Body of pancreas (tissue), 4 donors: ENCODE results near the gene ORMDL2. TPM values are rescaled to one million over a fixed set of nuclear protein-coding genes. Genes with fewer than 3 reads are reported as not detected.

ENCODE experiments used
- ATAC-seq: fragments of 150-250 bp; one replicate; pipeline ENCODE4 v1.9.1; 2016
- DNase-seq, 4 donors: peaks; one replicate each; pipeline ENCODE4 v3.0.0-alpha.2; 2019
- H3K27ac ChIP-seq, 4 donors: fragments of 200-600 bp; sonication (generic); 1 replicate in 3 of 4; 2 replicates in 1 of 4; pipeline versions ENCODE4 v1.5.1 to v1.6.1; 2016 to 2019; ENCODE audit warnings: mild to moderate bottlenecking in 1 of 4, mixed read lengths in 1 of 4, moderate library complexity in 1 of 4
- H3K27me3 ChIP-seq, 2 donors: fragments of 200-600 bp; sonication (generic); one replicate each; pipeline ENCODE4 v1.6.0; 2016; ENCODE audit warnings: mild to moderate bottlenecking in 1 of 2
- H3K36me3 ChIP-seq, 2 donors: fragments of 200-600 bp; sonication (generic); replicated peaks in 1 of 2; 2 replicates each; pipeline ENCODE4 v1.5.1; 2016; ENCODE audit warnings: low read depth in 2 of 2; ENCODE audit not compliant: insufficient read depth in 1 of 2
- H3K4me1 ChIP-seq: fragments of 200-600 bp; sonication (generic); one replicate; pipeline ENCODE4 v1.6.0; 2016
- H3K4me3 ChIP-seq, 2 donors: fragments of 200-600 bp; sonication (generic); 1 replicate in 1 of 2; 2 replicates in 1 of 2; pipeline ENCODE4 v1.5.1; 2016 to 2019
- H3K9me3 ChIP-seq, 3 donors: fragments of 200-600 bp; sonication (generic); 1 replicate in 2 of 3; 2 replicates in 1 of 3; pipeline ENCODE4 v1.5.1; 2016
- POLR2A ChIP-seq, 3 donors: fragments of 450-650 bp; IDR thresholded peaks; one replicate each; pipeline ENCODE4 v1.6.1; 2016; ENCODE audit warnings: antibody characterized with exemption in 3 of 3, mild to moderate bottlenecking in 2 of 3
- WGBS, 2 donors: methylation state at CpG; one replicate each; pipeline ENCODE4 v1.1.5; 2017; 5-methylcytosine and 5-hydroxymethylcytosine counted together
- intact Hi-C: fragments of 100-400 bp; cut with DNase I; formaldehyde crosslinking; loops from one replicate; pipeline ENCODE4 v1.15.1; 2023
- total RNA-seq, 2 donors: library from RNA; depleted of rRNA; stranded (reverse); fragments of >200 nt; gene quantifications; one replicate each; pipeline ENCODE4 v1.1.0, GENCODE V29; 2016
- TF ChIP-seq, protein P1 (sequence below), 7 experiments: fragments of 450-650 bp in 4 of 7; fragments of 200-600 bp in 3 of 7; sonication (generic) in 3 of 7; IDR thresholded peaks; one replicate each; pipeline ENCODE4 v1.5.1; 2016 to 2019; ENCODE audit warnings: antibody characterized with exemption in 7 of 7

Gene ORMDL2, protein sequence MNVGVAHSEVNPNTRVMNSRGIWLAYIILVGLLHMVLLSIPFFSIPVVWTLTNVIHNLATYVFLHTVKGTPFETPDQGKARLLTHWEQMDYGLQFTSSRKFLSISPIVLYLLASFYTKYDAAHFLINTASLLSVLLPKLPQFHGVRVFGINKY
- total RNA-seq = 10 to 100 TPM in 1 of 2 donors, 1 to 10 TPM in 1; 6.0 to 12.5 TPM

DNA sequence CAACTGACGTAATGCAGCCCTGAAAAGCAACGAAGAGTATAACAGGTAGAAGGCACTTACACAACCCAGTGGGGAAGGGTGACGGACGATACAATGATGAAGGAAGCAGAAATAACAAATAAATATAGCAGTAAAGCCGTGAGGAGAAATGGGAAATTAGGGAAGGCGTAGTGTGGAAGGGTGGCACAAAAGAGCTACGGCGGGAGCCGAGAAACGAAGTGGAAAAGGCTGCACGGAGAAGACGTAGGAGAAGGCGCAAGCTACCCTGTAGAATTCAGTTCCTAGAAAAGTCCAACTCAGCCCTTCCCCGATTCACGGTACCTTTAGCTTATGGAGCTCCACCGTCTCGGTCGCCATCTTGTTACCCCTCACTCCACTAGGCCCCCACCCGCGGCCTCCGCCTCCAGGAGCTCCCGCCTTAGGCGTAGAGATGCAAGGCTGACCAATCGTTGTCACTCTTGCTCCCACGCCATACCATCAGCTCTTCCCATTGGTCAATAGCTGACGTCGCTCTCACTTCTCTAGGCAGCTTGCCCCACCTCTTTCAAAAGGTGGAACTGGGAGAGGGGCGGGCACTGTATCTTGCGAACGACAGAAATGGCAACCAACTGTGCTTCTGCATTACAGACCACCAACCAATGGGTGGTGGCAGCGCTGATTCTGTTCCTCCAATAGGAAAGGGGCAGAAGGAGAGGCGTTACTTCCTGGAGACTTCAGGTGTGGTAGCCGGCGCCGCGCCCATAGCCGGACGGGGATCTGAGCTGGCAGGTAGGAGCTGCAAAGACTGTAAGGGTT is at the start of gene ORMDL2, which contains the start of gene SARNP:
TSS of gene ORMDL2 (plus strand) at position 697 of the 795 bp plus-strand sequence. CDS start 959 bp downstream, outside the sequence.
TSS of gene SARNP (minus strand) at position 380 of the 795 bp plus-strand sequence. CDS start at position 357, 23 bp downstream.
- Histone ChIP-seq H3K27ac (peak within 1 kb of the TSS; percentile 46 to 89 (median 87)), H3K4me1 (peaks cover 53% of the 10 kb centered on the region), H3K36me3 (peaks cover 0 to 13% of the 10 kb centered on the region in 2 donors), H3K27me3 (no peaks in the 10 kb centered on the region), H3K4me3 (peak within 1 kb of the TSS; percentile 67 to 83), H3K9me3 (no peaks in the 10 kb centered on the region)
- DNase-seq (peak; percentile 98 to 100 (median 98)), ATAC-seq (peak; percentile 98)
- intact Hi-C loops = no loop called here
- 0% methylated on average over 38 of the region's 38 CpGs for WGBS, 2 donors
- TF ChIP-seq POLR2A (IDR thresholded peaks at IDR 0.05) = peak; percentile 43 to 85 (median 84)
- TF ChIP-seq, protein P1, sequence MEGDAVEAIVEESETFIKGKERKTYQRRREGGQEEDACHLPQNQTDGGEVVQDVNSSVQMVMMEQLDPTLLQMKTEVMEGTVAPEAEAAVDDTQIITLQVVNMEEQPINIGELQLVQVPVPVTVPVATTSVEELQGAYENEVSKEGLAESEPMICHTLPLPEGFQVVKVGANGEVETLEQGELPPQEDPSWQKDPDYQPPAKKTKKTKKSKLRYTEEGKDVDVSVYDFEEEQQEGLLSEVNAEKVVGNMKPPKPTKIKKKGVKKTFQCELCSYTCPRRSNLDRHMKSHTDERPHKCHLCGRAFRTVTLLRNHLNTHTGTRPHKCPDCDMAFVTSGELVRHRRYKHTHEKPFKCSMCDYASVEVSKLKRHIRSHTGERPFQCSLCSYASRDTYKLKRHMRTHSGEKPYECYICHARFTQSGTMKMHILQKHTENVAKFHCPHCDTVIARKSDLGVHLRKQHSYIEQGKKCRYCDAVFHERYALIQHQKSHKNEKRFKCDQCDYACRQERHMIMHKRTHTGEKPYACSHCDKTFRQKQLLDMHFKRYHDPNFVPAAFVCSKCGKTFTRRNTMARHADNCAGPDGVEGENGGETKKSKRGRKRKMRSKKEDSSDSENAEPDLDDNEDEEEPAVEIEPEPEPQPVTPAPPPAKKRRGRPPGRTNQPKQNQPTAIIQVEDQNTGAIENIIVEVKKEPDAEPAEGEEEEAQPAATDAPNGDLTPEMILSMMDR (IDR thresholded peaks at IDR 0.05) = peak in 1 of 7 experiments; percentile 4

DNA sequence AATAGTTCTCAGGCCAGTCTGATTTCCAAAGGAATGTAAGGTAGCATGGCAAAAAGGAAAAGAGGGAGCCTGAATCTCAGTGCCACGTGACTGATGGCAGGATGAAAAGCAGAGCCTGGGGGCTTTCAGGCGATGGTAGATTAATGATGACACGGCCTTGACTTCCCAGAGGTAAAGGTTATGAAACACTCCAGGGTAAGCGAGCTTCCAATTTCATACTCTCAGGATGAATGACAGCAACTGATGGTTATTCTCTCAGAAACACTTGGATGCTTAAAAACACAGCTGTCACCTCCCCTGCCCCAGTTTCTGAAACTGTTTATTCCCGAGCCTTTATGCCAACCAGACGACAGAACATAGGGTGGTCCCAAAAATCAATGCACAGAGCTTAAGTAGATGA is 46.1 kb upstream of the ORMDL2 start:
- Histone ChIP-seq H3K36me3 (no peaks in the 10 kb centered on the region), H3K27ac (no peak overlapping the region), H3K27me3 (no peaks in the 10 kb centered on the region), H3K4me3 (no peak overlapping the region), H3K9me3 (no peaks in the 10 kb centered on the region), H3K4me1 (no peaks in the 10 kb centered on the region)
- no peak for DNase-seq
- intact Hi-C loops = no loop called here
- WGBS, 2 donors = 57% methylated on average over 6 of the region's 6 CpGs
- TF ChIP-seq, protein P1 (IDR thresholded peaks at IDR 0.05) = no peak
- TF ChIP-seq POLR2A (IDR thresholded peaks at IDR 0.05) = no peak
- no peak for ATAC-seq

DNA sequence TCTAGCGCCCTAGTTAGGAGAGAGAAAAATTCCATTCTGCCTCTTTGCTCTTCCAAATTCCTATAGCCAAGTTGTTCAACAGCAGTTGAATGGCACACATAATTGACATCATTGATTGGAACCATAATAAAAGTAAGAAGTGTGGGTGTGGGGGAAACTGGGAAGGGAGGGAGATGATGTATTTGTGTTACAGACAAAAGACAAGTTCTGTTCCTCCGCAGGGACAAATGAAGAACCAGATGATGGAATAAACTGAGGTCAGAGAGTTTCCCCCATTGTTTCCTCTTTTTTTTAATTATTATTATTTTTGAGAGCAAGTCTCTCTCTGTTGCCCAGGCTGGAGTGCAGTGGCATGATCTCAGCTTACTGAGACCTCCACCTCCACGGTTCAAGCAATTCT is 40.0 kb upstream of the ORMDL2 start:
- no peak overlapping the region for H3K27ac ChIP-seq
- DNase-seq (no peak), ATAC-seq (no peak)
- H3K4me3 ChIP-seq = no peak overlapping the region
- H3K27me3 ChIP-seq = no peaks in the 10 kb centered on the region
- TF ChIP-seq, protein P1 (IDR thresholded peaks at IDR 0.05) = no peak
- TF ChIP-seq POLR2A (IDR thresholded peaks at IDR 0.05) = no peak
- H3K4me1 ChIP-seq = no peaks in the 10 kb centered on the region
- peaks cover 0 to 7% of the 10 kb centered on the region in 2 donors for H3K36me3 ChIP-seq
- H3K9me3 ChIP-seq = no peaks in the 10 kb centered on the region
- intact Hi-C loops = no loop called here
- 85 to 96% methylated on average over 3 of the region's 3 CpGs for WGBS, 2 donors

DNA sequence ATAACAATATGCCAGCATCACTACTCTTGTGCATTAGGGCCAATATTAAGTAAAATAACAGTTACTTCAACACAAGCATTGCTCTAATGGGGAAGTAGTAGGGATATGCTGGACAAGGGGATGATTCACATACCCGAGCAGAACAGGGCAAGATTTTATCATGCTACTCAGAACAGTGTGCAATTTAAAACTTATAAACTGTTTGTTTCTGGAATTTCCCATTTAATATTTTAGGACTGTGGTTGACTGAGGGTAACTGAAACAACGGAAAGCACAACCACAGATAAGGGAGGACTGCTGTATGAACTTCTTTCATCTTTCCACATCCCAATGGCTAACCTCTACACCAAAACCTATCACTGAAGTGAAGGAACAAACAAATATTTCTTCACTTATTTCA is 37.2 kb upstream of the ORMDL2 start:
- ATAC-seq (no peak), DNase-seq (no peak)
- Histone ChIP-seq H3K9me3 (no peaks in the 10 kb centered on the region), H3K4me3 (no peak overlapping the region), H3K27me3 (no peaks in the 10 kb centered on the region), H3K4me1 (no peaks in the 10 kb centered on the region), H3K36me3 (peaks cover 0 to 20% of the 10 kb centered on the region in 2 donors), H3K27ac (no peak overlapping the region)
- WGBS, 2 donors = 72 to 82% methylated on average over 2 of the region's 2 CpGs
- TF ChIP-seq POLR2A (IDR thresholded peaks at IDR 0.05) = no peak
- TF ChIP-seq, protein P1 (IDR thresholded peaks at IDR 0.05) = no peak
- intact Hi-C loops = no loop called here
